ENCODE data around the gene ZNF451. TPM values are rescaled to one million over a fixed set of nuclear protein-coding genes. Genes with fewer than 3 reads are reported as not detected.

The ZNF451 gene
- total and polyA plus RNA-seq, 3 experiments from 2014 or later: 22.1 to 48.7 (median 47.4) TPM

DNA sequence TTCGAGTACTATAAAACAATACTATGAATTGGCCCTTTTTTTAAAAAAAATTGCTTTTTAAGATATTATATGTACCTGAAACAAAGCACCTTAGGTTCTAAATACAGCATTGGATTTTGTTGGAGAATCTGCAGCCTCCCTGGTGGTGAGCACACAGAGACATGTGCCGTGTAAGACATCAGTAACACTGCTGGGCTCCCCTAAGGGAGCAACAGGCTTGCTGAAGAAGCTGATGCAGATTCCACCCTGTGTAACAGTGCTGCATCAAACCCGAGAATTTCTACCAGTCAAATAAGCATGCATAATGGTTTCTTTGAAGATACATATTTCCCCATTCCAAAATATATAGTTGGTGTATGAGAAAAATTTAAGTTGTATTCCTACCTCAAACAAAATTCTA lies 26.1 kb upstream of the ZNF451 start:
- Histone ChIP-seq H3K27me3 (ENCODE audit: insufficient read depth, low read length, poor library complexity, severe bottlenecking) (no peaks in the 10 kb centered on the region), H3K9me3 (ENCODE audit: low read length) (no peaks in the 10 kb centered on the region), H3K4me3 (ENCODE audit: low read length) (no peak overlapping the region), H3K36me3 (ENCODE audit: insufficient read depth, low read length) (no peaks in the 10 kb centered on the region), H3K4me1 (ENCODE audit: insufficient read depth, low read length) (no peaks in the 10 kb centered on the region), H3K27ac (ENCODE audit: low read depth, low read length) (no peak overlapping the region)
- Mint-ChIP-seq H3K36me3 (peaks cover 0 to 48% (median 18%) of the 10 kb centered on the region in 3 donors), H3K4me3 (no peak overlapping the region), H3K4me1 (peaks cover 0 to 2% (median 0%) of the 10 kb centered on the region in 3 donors), H3K27ac (no peak overlapping the region), H3K9me3 (no peaks in the 10 kb centered on the region), H3K27me3 (no peaks in the 10 kb centered on the region)
- no peak for DNase-seq
- CTCF ChIA-PET: no interaction called here
- POLR2A ChIA-PET: no interaction called here

DNA sequence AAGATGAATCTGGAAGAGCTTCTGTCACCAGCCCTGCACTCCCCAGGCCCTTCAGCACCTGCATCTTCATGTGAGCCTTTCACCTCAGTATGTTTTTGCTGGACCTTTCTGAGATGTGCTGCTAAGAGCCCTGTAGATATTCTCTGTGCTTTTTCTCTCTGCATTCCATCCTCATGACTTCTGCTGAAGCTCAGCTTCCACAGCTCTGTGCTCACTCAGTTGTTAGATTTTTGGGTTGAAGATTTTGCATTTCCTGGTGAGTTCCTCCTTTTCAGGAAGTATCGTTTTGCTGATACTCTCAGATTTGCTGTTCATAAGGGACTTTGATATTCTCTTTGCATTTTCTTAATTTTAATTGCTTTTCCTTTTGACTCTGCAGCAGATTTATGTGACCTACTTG lies 25.2 kb upstream of the ZNF451 start:
- no peaks in the 10 kb centered on the region for H3K9me3 ChIP-seq (ENCODE audit: low read length)
- POLR2A ChIA-PET: no interaction called here
- CTCF ChIA-PET: no interaction called here
- Mint-ChIP-seq H3K4me3 (no peak overlapping the region), H3K9me3 (no peaks in the 10 kb centered on the region), H3K27me3 (no peaks in the 10 kb centered on the region), H3K36me3 (peaks cover 0 to 44% (median 16%) of the 10 kb centered on the region in 3 donors), H3K4me1 (peaks cover 0 to 2% (median 0%) of the 10 kb centered on the region in 3 donors), H3K27ac (peak overlapping the region in 1 of 8 donors; percentile 24)
- DNase-seq: no peak
- no peaks in the 10 kb centered on the region for H3K4me1 ChIP-seq (ENCODE audit: insufficient read depth, low read length)
- H3K27ac ChIP-seq (ENCODE audit: low read depth, low read length): no peak overlapping the region
- no peaks in the 10 kb centered on the region for H3K27me3 ChIP-seq (ENCODE audit: insufficient read depth, low read length, poor library complexity, severe bottlenecking)
- H3K36me3 ChIP-seq (ENCODE audit: insufficient read depth, low read length): no peaks in the 10 kb centered on the region
- H3K4me3 ChIP-seq (ENCODE audit: low read length): no peak overlapping the region

DNA sequence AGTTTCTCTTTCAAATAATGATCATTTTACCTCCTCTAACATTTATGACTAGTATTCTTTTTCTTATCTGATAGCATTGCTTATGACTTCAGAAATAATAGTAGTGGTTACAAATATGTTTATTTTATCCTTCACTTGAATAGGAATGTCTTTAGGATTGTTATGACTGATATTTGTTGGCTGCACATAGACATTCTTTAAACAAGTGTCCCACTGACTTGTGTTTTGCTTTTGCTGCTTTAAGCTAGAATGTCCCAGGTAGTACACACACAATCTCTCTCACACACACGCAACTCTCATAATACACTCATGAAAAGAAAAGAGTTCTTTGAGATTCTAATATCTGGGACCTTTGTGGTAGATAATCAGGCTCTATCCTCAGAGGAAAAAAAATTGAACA lies 21.9 kb upstream of the ZNF451 start:
- CTCF ChIA-PET: no interaction called here
- H3K4me1 Mint-ChIP-seq: peaks cover 0 to 2% (median 0%) of the 10 kb centered on the region in 3 donors
- H3K36me3 Mint-ChIP-seq: peaks cover 0 to 28% (median 8%) of the 10 kb centered on the region in 3 donors

DNA sequence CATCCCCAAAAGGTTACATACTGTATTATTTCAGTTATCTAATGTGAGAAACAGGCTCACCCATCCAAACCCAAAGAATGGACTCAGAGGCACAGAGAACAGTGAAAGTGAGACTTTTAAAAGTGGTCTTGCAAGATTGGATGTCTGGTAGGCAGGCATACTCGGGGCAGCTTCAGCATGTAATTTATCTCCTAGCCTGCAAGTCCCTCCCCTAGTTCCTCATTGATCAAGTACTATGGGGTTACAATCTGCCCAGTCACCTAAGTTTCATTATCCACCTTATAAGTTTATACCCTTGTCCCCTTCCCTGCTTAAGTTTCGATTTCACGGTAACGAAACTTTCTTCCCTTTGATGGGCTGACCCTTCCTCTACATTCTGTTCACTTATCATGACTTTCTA lies 20.8 kb upstream of the ZNF451 start:
- Histone ChIP-seq H3K4me3 (ENCODE audit: low read length) (no peak overlapping the region), H3K27me3 (ENCODE audit: insufficient read depth, low read length, poor library complexity, severe bottlenecking) (no peaks in the 10 kb centered on the region), H3K4me1 (ENCODE audit: insufficient read depth, low read length) (no peaks in the 10 kb centered on the region), H3K36me3 (ENCODE audit: insufficient read depth, low read length) (no peaks in the 10 kb centered on the region), H3K9me3 (ENCODE audit: low read length) (no peaks in the 10 kb centered on the region), H3K27ac (ENCODE audit: low read depth, low read length) (peak overlapping the region; percentile 28)
- H3K9me3 Mint-ChIP-seq: no peaks in the 10 kb centered on the region
- DNase-seq: no peak
- H3K27ac Mint-ChIP-seq: no peak overlapping the region
- H3K4me3 Mint-ChIP-seq: no peak overlapping the region
- ChIA-PET POLR2A (no interaction called here), CTCF (no interaction called here)
- H3K36me3 Mint-ChIP-seq: peaks cover 0 to 28% (median 10%) of the 10 kb centered on the region in 3 donors
- H3K4me1 Mint-ChIP-seq: peaks cover 0 to 2% (median 0%) of the 10 kb centered on the region in 3 donors
- H3K27me3 Mint-ChIP-seq: no peaks in the 10 kb centered on the region

More for the DNA sequence above, 21.9 kb upstream of the ZNF451 start:
- no peak overlapping the region for H3K4me3 Mint-ChIP-seq
- POLR2A ChIA-PET: no interaction called here
- no peak overlapping the region for H3K27ac Mint-ChIP-seq
- no peaks in the 10 kb centered on the region for H3K27me3 Mint-ChIP-seq
- DNase-seq: no peak
- Histone ChIP-seq H3K27ac (ENCODE audit: low read depth, low read length) (no peak overlapping the region), H3K9me3 (ENCODE audit: low read length) (no peaks in the 10 kb centered on the region), H3K4me3 (ENCODE audit: low read length) (no peak overlapping the region), H3K27me3 (ENCODE audit: insufficient read depth, low read length, poor library complexity, severe bottlenecking) (no peaks in the 10 kb centered on the region), H3K36me3 (ENCODE audit: insufficient read depth, low read length) (no peaks in the 10 kb centered on the region), H3K4me1 (ENCODE audit: insufficient read depth, low read length) (no peaks in the 10 kb centered on the region)
- H3K9me3 Mint-ChIP-seq: no peaks in the 10 kb centered on the region

DNA sequence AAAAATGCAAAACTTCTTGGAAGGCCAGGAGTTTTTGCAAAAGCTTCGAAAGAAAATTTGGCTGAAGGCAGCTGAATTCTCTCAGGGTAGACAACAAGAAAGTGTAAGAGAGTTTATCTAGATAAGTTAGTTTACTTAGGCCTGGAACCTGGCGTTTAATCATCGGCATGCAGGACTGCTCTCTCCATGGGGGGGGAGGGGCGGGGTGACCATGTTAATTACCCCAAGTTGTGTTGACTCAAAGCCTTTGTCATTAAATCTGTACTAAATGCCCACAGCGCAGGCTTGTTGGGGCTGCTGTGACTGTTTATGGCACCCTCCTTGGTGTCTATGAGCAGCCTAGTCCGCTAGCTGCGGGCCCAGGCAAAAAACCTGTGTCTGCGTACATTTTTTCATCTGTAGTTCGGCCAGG lies 20.1 kb upstream of the ZNF451 start:
- Mint-ChIP-seq H3K4me1 (peaks cover 0 to under 1% (median 0%) of the 10 kb centered on the region in 3 donors), H3K36me3 (peaks cover 0 to 21% (median 10%) of the 10 kb centered on the region in 3 donors), H3K9me3 (no peaks in the 10 kb centered on the region), H3K27me3 (no peaks in the 10 kb centered on the region), H3K4me3 (no peak overlapping the region), H3K27ac (no peak overlapping the region)
- Histone ChIP-seq H3K27ac (ENCODE audit: low read depth, low read length) (no peak overlapping the region), H3K36me3 (ENCODE audit: insufficient read depth, low read length) (no peaks in the 10 kb centered on the region), H3K4me3 (ENCODE audit: low read length) (no peak overlapping the region), H3K27me3 (ENCODE audit: insufficient read depth, low read length, poor library complexity, severe bottlenecking) (no peaks in the 10 kb centered on the region), H3K4me1 (ENCODE audit: insufficient read depth, low read length) (no peaks in the 10 kb centered on the region), H3K9me3 (ENCODE audit: low read length) (no peaks in the 10 kb centered on the region)
- ChIA-PET POLR2A (no interaction called here), CTCF (no interaction called here)
- no peak for DNase-seq

- no peaks in the 10 kb centered on the region for H3K4me1 Mint-ChIP-seq
- Histone ChIP-seq H3K36me3 (ENCODE audit: insufficient read depth, low read length) (no peaks in the 10 kb centered on the region), H3K4me3 (ENCODE audit: low read length) (no peak overlapping the region), H3K27me3 (ENCODE audit: insufficient read depth, low read length, poor library complexity, severe bottlenecking) (no peaks in the 10 kb centered on the region), H3K4me1 (ENCODE audit: insufficient read depth, low read length) (no peaks in the 10 kb centered on the region), H3K27ac (ENCODE audit: low read depth, low read length) (no peak overlapping the region), H3K9me3 (ENCODE audit: low read length) (no peaks in the 10 kb centered on the region)
- ChIA-PET CTCF (no interaction called here), POLR2A (no interaction called here)
- H3K4me3 Mint-ChIP-seq: no peak overlapping the region
- peak overlapping the region in 1 of 8 donors; percentile 32 for H3K27ac Mint-ChIP-seq
- H3K9me3 Mint-ChIP-seq: no peaks in the 10 kb centered on the region
- no peaks in the 10 kb centered on the region for H3K27me3 Mint-ChIP-seq
- H3K36me3 Mint-ChIP-seq: peaks cover 0 to 10% (median 5%) of the 10 kb centered on the region in 3 donors
- no peak for DNase-seq
These were observed 17.9 kb upstream of the ZNF451 start for GRCh38 chr6:57072108-57072507.

- H3K36me3 Mint-ChIP-seq: peaks cover 2 to 5% (median 5%) of the 10 kb centered on the region in 3 donors
- CTCF ChIA-PET: no interaction called here
These were observed 15.6 kb upstream of the ZNF451 start for GRCh38 chr6:57074383-57074782.

DNA sequence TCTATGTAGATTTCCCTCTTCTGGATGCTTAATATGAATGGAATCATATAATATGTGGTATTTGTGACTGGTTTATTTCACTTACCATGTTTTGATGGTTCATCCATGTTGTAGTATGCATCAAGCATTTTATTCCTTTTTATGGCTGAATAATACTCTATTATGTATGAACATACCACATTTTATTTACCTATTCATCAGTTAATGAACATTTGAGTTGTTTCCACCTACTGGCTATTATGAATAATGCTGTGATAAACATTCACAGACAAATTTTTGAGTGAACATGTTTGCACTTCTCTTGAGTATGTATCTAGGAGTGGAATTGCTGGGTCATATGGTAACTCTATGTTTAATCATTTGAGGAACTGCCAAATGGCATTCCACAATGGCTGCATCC lies 14.9 kb upstream of the ZNF451 start:
- no peaks in the 10 kb centered on the region for H3K27me3 ChIP-seq (ENCODE audit: insufficient read depth, low read length, poor library complexity, severe bottlenecking)
- peaks cover 0 to 1% (median 1%) of the 10 kb centered on the region in 5 donors for H3K9me3 Mint-ChIP-seq
- no peak for DNase-seq
- POLR2A ChIA-PET: no interaction called here
- H3K27me3 Mint-ChIP-seq: no peaks in the 10 kb centered on the region
- H3K36me3 Mint-ChIP-seq: peaks cover 2 to 6% (median 5%) of the 10 kb centered on the region in 3 donors
- H3K4me3 Mint-ChIP-seq: no peak overlapping the region
- CTCF ChIA-PET: no interaction called here
- no peaks in the 10 kb centered on the region for H3K36me3 ChIP-seq (ENCODE audit: insufficient read depth, low read length)
- H3K27ac ChIP-seq (ENCODE audit: low read depth, low read length): no peak overlapping the region
- H3K4me1 ChIP-seq (ENCODE audit: insufficient read depth, low read length): no peaks in the 10 kb centered on the region
- no peak overlapping the region for H3K27ac Mint-ChIP-seq
- no peaks in the 10 kb centered on the region for H3K9me3 ChIP-seq (ENCODE audit: low read length)
- H3K4me3 ChIP-seq (ENCODE audit: low read length): no peak overlapping the region
- H3K4me1 Mint-ChIP-seq: no peaks in the 10 kb centered on the region

More at GRCh38 chr6:57074383-57074782, 15.6 kb upstream of the ZNF451 start:
- Mint-ChIP-seq H3K4me3 (no peak overlapping the region), H3K9me3 (no peaks in the 10 kb centered on the region), H3K4me1 (no peaks in the 10 kb centered on the region), H3K27me3 (no peaks in the 10 kb centered on the region), H3K27ac (no peak overlapping the region)
- no peak for DNase-seq
- H3K36me3 ChIP-seq (ENCODE audit: insufficient read depth, low read length): no peaks in the 10 kb centered on the region
- POLR2A ChIA-PET: no interaction called here
- H3K4me1 ChIP-seq (ENCODE audit: insufficient read depth, low read length): no peaks in the 10 kb centered on the region
- H3K27me3 ChIP-seq (ENCODE audit: insufficient read depth, low read length, poor library complexity, severe bottlenecking): no peaks in the 10 kb centered on the region
- no peak overlapping the region for H3K27ac ChIP-seq (ENCODE audit: low read depth, low read length)
- H3K9me3 ChIP-seq (ENCODE audit: low read length): no peaks in the 10 kb centered on the region
- H3K4me3 ChIP-seq (ENCODE audit: low read length): no peak overlapping the region
